MM.1S (cell line): ENCODE results near the gene PGLYRP3.

Experiments
- CTCF ChIP-seq: fragments of 300-600 bp; sonication (generic); IDR thresholded peaks from 2 replicates; pipeline ENCODE4 v1.5.1; 2016; ENCODE audit warnings: antibody characterized with exemption, low read length, mixed read lengths
- EZH2 ChIP-seq: fragments of 300-600 bp; sonication (generic); optimal IDR thresholded peaks from 2 replicates; pipeline ENCODE3; 2017; ENCODE audit warnings: low read depth, mild to moderate bottlenecking, antibody characterized with exemption, low read length, mixed read lengths
- EZH2phosphoT487 ChIP-seq: fragments of 300-600 bp; sonication (generic); IDR thresholded peaks from 2 replicates; pipeline ENCODE4 v1.6.1; 2018; ENCODE audit warnings: antibody characterized with exemption, low read length

DNA sequence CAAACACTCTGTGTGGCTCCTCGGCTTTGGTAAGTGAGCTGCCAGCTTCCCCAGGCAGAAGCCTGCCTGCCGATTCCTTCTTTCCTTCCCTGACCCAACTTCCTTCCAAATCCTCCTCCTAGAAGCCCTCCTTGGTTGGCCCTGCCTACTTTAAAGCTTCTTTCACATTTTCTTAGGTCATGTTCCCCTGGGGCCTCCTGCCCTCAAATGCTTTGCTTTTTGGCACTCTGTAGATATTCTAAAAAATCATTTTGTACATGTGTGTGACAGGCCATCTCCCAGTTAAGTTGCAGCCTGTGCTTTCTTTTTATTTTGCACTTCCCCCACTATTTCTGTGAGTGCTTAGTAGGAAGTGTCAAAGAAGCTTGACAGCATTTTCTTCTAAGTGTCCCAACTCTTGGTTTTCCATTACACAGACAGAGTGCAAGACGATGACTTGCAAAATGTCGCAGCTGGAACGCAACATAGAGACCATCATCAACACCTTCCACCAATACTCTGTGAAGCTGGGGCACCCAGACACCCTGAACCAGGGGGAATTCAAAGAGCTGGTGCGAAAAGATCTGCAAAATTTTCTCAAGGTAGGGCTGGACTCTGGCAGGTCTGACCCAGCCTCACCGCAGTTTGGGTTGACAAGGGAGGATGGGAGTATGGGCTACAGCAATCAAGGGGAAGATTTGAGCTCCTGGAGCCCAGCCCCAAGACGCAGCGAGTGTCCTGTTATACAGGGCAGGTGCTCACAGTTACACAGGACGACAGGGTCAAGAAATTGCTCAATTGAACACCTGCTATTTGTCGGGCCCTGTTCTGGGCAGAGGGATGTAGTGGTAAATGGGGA lies 45.3 kb upstream of the PGLYRP3 start, which contains the start of gene S100A9:
- no peak for TF ChIP-seq CTCF
- no peak for TF ChIP-seq EZH2phosphoT487
- no peak for TF ChIP-seq EZH2
